Upper lobe of left lung (tissue), 4 donors: ENCODE measurements around the gene AMTN.
"Not testable (repeated sequence)": the region's sequence is repeated elsewhere in the genome, so short reads cannot be mapped to it uniquely, and the experiment has no call there.

Source experiments
- POLR2AphosphoS5 ChIP-seq, 2 donors: sonication (generic); formaldehyde crosslinking; IDR thresholded peaks; one replicate each; pipeline ENCODE4 v1.5.1; 2017; ENCODE audit warnings: antibody characterized with exemption in 2 of 2
- TF ChIP-seq, protein P1 (sequence below), 6 experiments: fragments of 450-650 bp in 4 of 6; fragments of 200-600 bp in 2 of 6; sonication (generic) in 2 of 6; IDR thresholded peaks; one replicate each; pipeline ENCODE4 v1.5.1; 2016 to 2019; ENCODE audit warnings: antibody characterized with exemption in 6 of 6

DNA sequence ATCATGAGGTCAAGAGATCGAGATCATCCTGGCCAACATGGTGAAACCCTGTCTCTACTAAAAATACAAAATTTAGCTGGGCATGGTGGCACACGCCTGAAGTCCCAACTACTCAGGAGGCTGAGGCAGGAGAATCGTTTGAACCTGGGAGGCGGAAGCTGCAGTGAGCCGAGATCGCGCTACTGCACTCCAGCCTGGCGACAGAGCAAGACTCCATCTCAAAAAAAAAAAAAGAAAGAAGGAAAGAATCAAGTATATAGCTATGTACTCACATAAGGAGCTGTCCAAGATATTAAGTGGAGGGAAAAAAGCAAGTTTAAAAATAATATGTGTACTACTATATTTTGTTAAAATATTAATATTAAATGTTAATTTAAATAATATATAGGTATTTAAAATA lies 16.5 kb upstream of the AMTN start:
- TF ChIP-seq POLR2AphosphoS5 (IDR thresholded peaks at IDR 0.05) = not testable (repeated sequence)
- TF ChIP-seq, protein P1, sequence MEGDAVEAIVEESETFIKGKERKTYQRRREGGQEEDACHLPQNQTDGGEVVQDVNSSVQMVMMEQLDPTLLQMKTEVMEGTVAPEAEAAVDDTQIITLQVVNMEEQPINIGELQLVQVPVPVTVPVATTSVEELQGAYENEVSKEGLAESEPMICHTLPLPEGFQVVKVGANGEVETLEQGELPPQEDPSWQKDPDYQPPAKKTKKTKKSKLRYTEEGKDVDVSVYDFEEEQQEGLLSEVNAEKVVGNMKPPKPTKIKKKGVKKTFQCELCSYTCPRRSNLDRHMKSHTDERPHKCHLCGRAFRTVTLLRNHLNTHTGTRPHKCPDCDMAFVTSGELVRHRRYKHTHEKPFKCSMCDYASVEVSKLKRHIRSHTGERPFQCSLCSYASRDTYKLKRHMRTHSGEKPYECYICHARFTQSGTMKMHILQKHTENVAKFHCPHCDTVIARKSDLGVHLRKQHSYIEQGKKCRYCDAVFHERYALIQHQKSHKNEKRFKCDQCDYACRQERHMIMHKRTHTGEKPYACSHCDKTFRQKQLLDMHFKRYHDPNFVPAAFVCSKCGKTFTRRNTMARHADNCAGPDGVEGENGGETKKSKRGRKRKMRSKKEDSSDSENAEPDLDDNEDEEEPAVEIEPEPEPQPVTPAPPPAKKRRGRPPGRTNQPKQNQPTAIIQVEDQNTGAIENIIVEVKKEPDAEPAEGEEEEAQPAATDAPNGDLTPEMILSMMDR (IDR thresholded peaks at IDR 0.05) = not testable (repeated sequence)
